C4-2B (cell line): ENCODE data around the gene CABLES1.

Experiments
- ZFX ChIP-seq: fragments of 450-650 bp; IDR thresholded peaks from 2 replicates; pipeline ENCODE4 v1.6.1; 2017
- TF ChIP-seq, protein P1 (sequence below): fragments of 450-650 bp; conservative IDR thresholded peaks from 2 replicates; pipeline ENCODE4 v1.5.1; 2017; ENCODE audit warnings: mild to moderate bottlenecking

DNA sequence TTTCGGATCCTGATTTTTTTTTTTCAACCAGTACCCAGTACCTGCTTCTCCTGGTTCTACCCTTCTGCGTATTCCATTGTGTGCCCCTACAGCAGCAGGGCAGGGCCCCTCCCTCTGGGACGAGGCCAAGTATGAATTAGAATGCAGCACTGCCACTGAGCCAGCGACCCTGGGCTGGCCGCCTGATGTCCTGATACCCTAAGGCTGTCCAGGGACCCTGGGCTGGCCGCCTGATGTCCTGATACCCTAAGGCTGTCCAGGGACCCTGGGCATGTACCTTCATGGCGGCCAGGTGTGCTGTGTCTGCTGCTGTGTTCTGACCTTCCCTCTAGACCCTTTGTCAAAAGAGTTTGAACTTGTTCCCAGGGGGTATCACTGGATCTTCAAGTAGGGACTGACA, 42.9 kb downstream of the CABLES1 start:
- TF ChIP-seq, protein P1, sequence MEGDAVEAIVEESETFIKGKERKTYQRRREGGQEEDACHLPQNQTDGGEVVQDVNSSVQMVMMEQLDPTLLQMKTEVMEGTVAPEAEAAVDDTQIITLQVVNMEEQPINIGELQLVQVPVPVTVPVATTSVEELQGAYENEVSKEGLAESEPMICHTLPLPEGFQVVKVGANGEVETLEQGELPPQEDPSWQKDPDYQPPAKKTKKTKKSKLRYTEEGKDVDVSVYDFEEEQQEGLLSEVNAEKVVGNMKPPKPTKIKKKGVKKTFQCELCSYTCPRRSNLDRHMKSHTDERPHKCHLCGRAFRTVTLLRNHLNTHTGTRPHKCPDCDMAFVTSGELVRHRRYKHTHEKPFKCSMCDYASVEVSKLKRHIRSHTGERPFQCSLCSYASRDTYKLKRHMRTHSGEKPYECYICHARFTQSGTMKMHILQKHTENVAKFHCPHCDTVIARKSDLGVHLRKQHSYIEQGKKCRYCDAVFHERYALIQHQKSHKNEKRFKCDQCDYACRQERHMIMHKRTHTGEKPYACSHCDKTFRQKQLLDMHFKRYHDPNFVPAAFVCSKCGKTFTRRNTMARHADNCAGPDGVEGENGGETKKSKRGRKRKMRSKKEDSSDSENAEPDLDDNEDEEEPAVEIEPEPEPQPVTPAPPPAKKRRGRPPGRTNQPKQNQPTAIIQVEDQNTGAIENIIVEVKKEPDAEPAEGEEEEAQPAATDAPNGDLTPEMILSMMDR: no peak
- no peak for TF ChIP-seq ZFX
